Neural crest cell (in vitro differentiated cells): ENCODE data around the gene CBX2. TPM values are rescaled to one million over a fixed set of nuclear protein-coding genes. Genes with fewer than 3 reads are reported as not detected.

Experiments used
- DNase-seq: peaks from one replicate; pipeline ENCODE4 v3.0.0; 2021; ENCODE audit warnings: low read depth, mixed read lengths, low spot score
- H3K27ac Mint-ChIP-seq: one replicate; pipeline ENCODE4 v1.8.0; 2021; ENCODE audit warnings: mild to moderate bottlenecking, mixed read lengths; ENCODE audit not compliant: unreplicated experiment
- H3K27me3 Mint-ChIP-seq: 2 replicates; pipeline ENCODE4 v1.8.0; 2021; ENCODE audit warnings: low read depth, mild to moderate bottlenecking, mixed read lengths
- H3K36me3 Mint-ChIP-seq: 2 replicates; pipeline ENCODE4 v1.8.0; 2021; ENCODE audit warnings: low read depth, mild to moderate bottlenecking, mixed read lengths
- H3K4me1 Mint-ChIP-seq: 2 replicates; pipeline ENCODE4 v1.8.0; 2021; ENCODE audit warnings: mixed read lengths
- H3K4me3 Mint-ChIP-seq: one replicate; pipeline ENCODE4 v1.8.0; 2021; ENCODE audit warnings: mild to moderate bottlenecking, mixed read lengths
- H3K9me3 Mint-ChIP-seq: 2 replicates; pipeline ENCODE4 v1.8.0; 2021; ENCODE audit warnings: mixed read lengths
- CTCF ChIP-seq: fragments of 200-600 bp; sonication (generic); conservative IDR thresholded peaks from 2 replicates; pipeline ENCODE4 v1.5.0; 2021; ENCODE audit warnings: antibody characterized with exemption, mild to moderate bottlenecking
- long read RNA-seq: library from polyadenylated mRNA; unstranded; transcript quantifications from one replicate; pipeline ENCODE4 v2.0.0, GENCODE V29; 2020
- total RNA-seq: library from RNA; stranded (reverse); gene quantifications from 2 replicates; pipeline ENCODE4 v1.2.1, GENCODE V29; 2021

The CBX2 gene
- 95.4 and 101 TPM in 2 replicates for total RNA-seq
- long read RNA-seq, partial matches to known transcripts = 0 of 11 reads
- long read RNA-seq, other reads (novel, unspliced or antisense) = 11 of 11 reads

GRCh38 chr17:79777894-79778503 lies at the start of gene CBX2:
Gene CBX2, plus strand, starts transcription at chr17:79778148. Its CDS starts 88 bp downstream, at chr17:79778236.
- Mint-ChIP-seq H3K27me3 (peaks cover 7% of the 10 kb centered on the region), H3K27ac (peak within 1 kb of the TSS; percentile 76), H3K4me3 (peak within 1 kb of the TSS; percentile 94), H3K4me1 (peaks cover 64% of the 10 kb centered on the region), H3K36me3 (peaks cover 6% of the 10 kb centered on the region), H3K9me3 (no peaks in the 10 kb centered on the region)
- TF ChIP-seq CTCF = no peak
- peak; percentile 76 for DNase-seq

- no peak for TF ChIP-seq CTCF
- Mint-ChIP-seq H3K27me3 (no peaks in the 10 kb centered on the region), H3K9me3 (no peaks in the 10 kb centered on the region), H3K27ac (peak overlapping the region; percentile 97), H3K4me1 (peaks cover 32% of the 10 kb centered on the region), H3K4me3 (peak overlapping the region; percentile 57), H3K36me3 (no peaks in the 10 kb centered on the region)
- DNase-seq = peak; percentile 78
These were observed 49.6 kb upstream of the CBX2 start for GRCh38 chr17:79728169-79728907.

- Mint-ChIP-seq H3K4me3 (no peak overlapping the region), H3K36me3 (no peaks in the 10 kb centered on the region), H3K9me3 (no peaks in the 10 kb centered on the region), H3K27ac (peak overlapping the region; percentile 41), H3K4me1 (peaks cover 26% of the 10 kb centered on the region), H3K27me3 (no peaks in the 10 kb centered on the region)
- no peak for TF ChIP-seq CTCF
- DNase-seq = no peak
These were observed 49.0 kb upstream of the CBX2 start for GRCh38 chr17:79728908-79729471.

GRCh38 chr17:79729761-79730160 lies 48.2 kb upstream of the CBX2 start:
- H3K4me3 Mint-ChIP-seq = no peak overlapping the region
- H3K9me3 Mint-ChIP-seq = no peaks in the 10 kb centered on the region
- no peaks in the 10 kb centered on the region for H3K27me3 Mint-ChIP-seq
- peak overlapping the region; percentile 67 for H3K27ac Mint-ChIP-seq
- no peak for DNase-seq
- peaks cover 26% of the 10 kb centered on the region for H3K4me1 Mint-ChIP-seq
- no peak for TF ChIP-seq CTCF
- H3K36me3 Mint-ChIP-seq = no peaks in the 10 kb centered on the region

GRCh38 chr17:79730437-79730768 lies 47.5 kb upstream of the CBX2 start:
- Mint-ChIP-seq H3K4me3 (no peak overlapping the region), H3K9me3 (no peaks in the 10 kb centered on the region), H3K27me3 (no peaks in the 10 kb centered on the region), H3K36me3 (no peaks in the 10 kb centered on the region), H3K27ac (no peak overlapping the region), H3K4me1 (peaks cover 26% of the 10 kb centered on the region)
- DNase-seq = no peak
- no peak for TF ChIP-seq CTCF
